ENCODE data around the gene ODR4.
"Not testable (repeated sequence)": the region's sequence is repeated elsewhere in the genome, so short reads cannot be mapped to it uniquely, and the experiment has no call there.

ODR4 gene

DNA sequence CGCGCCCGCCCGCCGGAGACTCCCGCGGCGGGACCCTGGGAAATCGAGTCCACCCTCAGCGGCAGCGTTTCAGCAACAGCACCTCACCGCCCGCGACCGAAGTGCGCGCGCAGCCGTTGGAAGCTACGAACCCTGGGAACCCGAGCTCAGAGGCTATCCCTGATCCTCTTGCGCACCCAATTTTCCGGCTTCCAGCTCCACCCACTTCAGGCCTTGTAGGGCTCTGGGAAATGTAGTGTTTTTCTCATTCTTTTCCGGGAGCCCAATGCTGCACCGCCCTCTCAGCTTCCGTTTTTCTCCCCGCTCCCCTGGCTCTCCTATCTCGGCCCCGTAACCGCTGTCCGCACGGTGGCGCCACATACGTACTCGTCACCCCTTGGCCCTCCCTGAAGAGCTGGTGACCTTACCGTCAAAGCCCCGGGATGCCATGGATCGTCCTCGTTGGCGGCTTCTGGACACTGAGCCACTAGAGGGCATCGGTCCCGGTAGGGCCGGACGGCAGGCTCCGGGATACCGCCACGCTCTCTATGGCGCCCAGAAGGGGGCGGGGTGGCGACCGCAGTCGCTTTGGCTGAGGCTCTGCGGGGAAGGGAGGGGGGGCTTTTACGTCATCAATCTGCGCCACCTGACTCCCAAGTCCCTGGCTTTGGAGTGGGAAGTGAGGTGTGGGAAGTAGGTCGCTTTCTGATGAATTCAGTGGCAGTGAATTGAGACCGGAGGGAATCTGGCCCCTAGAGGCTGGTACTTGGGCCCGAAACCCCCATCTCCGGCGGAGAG lies at the start of gene ODR4, which contains the start of gene TPR:
Gene ODR4 (plus strand): TSS at position 687 of the 777 bp plus-strand sequence. CDS start 3,948 bp downstream, outside the sequence.
Gene TPR (minus strand): TSS at position 102 of the 777 bp plus-strand sequence. CDS start 225 bp downstream, outside the sequence.
- peak; percentile 96 for DNase-seq

DNA sequence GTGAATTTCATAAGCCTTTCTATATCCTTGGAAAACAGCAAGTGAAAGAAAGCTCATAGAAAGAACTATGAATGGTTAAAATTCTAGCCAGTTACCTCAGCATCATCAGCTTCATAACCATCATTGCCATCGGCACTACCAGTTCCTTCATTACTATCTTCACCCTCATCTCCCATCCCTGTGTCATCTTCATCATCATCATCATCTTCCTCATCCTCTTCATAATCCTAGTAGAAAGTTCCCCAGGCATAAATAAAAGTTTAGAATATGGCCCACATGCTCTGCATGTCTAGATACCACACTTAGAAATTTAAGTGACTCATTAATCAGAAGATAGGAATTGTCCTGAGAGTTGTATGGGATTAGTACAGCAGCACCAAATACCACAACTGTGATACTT lies 49.6 kb upstream of the ODR4 start:
- DNase-seq, result no peak

DNA sequence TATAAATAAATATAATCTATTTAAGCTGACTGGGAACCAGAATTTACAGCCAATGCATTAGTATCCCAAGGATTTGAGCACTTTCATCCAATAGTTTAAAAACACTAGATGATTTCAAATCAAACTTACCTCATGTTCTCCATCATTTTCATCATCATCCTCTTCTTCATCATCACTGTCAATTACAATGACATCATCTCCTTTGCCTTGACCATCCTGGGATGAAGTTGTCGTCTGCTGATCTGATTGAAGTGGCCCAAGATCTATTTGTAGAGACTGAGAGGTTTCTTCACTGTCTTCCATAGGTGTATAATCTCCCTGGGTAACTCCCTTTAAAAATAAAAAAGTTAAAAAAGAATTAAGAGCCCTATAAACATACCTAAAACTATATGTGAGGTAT lies 48.3 kb upstream of the ODR4 start:
- no peak for DNase-seq

DNA sequence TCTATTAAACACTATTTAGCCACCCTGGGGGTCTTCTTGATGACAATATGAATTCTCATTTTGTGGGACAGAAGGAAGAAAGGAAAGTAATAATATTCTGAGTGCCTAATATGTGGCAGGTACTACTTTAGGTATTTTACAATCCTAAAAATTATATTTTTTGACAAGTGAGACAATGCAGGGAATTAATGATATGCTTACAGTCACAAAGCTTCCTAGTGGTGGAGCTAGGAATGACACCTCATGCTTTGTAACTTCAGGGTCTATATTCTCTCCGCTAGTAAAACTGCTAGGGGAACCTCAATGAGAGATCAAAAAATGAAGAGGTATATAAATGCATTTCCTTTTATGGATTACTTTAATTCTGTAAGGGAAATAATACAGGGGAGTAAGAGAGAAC lies 44.9 kb upstream of the ODR4 start:
- DNase-seq, result no peak

DNA sequence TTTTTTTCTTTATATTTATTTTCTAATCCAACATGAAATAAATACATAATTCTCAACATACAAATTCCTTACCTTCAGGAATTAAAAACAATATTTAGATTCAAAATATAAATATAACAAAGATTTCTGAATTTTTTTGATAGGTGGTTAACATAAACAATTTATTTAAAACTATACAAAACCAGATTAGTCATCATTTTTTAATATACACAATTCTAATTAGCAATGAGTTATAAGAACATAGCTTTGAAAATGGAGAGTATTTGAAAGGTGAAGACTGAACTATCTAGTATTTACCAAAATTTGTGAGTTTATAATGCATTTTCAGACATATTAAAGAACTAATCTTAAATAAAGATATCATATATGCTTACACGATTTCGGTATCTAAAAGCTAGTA lies 38.1 kb upstream of the ODR4 start:
- DNase-seq, result no peak

DNA sequence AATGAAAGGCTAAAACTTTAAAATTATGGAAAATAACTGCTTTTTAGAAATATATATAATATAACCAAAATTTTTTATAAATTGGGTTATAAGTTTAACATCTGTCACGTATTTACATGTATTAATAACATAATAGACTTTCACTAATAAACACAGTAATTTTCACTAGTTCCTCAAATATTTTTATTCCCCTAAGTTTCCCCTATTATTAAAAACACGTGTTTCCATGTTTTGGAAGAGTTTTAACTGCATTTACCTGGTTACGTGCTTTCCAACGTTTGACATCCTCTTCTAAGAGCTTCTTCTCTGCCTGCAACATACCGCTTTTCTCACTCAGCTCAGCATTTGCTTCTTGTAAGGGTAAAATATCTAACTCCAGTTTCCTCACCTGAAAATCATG lies 34.9 kb upstream of the ODR4 start:
- no peak for DNase-seq

DNA sequence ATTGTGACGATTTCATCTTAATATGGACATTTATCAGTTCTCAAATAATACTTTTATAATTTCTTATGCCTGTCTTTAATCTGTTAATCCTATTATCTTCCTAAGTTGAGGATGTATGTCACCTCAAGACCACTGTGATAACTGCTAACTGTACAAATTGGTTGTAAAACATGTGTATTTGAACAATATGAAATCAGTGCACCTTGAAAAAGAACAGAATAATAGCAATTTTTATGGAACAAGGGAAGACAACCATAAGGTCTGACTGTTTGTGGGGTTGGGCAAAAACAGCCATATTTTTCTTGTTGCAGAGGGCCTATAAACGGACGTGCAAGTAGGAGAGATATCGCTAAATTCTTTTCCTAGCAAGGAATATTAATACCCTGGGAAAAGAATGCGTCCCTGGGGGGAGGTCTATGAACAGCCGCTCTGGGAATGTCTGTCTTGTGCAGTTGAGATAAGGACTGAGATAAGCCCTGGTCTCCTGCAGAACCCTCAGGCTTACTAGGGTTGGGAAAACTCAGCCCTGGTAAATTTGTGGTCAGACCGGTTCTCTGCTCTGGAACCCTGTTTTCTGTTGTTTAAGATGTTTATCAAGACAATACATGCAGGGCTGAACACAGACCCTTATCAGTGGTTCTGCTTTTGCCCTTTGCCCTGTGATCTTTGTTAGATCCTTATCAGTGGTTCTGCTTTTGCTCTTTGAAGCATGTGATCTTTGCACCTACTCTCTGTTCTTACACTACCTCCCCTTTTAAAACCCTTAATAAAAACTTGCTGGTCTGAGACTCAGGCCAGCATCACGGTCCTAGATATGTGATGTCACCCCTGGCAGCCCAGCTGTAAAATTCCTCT lies 27.6 kb upstream of the ODR4 start:
- DNase-seq, result not testable (repeated sequence)

DNA sequence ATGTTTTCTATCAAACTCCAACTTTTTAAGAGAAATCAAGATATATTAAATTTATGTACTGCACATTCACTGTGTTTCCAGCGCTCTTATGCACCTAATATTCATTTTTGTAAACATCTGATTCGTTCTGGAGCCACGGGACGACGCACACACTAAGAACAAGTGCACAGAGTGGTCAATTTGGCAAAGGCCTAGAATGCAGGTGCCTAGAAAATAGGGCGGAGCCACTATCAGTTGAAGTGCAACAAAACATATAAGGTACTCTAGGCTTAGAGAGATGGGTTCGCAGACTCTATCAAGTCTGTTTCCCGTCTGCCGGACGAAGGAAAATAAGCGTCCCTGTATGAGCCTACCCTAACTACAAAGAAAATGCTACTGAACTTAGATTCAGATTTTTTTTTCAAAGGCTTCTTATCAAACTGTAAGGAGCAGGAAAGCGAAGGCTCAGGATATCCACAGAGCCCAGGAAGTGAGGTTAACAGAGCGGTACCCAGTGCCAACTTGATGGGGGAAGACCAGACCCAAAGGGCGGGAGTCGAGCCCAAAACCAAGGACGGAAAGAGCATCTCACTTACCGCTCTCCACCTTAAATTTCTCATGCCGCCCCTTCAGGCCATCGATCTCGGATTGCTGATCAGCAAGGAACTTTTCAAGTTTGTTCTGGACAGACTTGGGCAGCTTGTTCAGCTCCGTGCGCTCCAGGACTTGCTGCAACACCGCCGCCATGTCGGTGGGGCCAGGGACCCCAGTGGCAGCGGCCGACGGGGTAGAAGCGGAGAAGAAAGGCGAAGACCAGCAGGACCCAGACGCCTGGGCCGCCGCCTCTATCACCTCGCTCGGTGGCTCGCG lies 1.1 kb upstream of the ODR4 start:
- no peak for DNase-seq

DNA sequence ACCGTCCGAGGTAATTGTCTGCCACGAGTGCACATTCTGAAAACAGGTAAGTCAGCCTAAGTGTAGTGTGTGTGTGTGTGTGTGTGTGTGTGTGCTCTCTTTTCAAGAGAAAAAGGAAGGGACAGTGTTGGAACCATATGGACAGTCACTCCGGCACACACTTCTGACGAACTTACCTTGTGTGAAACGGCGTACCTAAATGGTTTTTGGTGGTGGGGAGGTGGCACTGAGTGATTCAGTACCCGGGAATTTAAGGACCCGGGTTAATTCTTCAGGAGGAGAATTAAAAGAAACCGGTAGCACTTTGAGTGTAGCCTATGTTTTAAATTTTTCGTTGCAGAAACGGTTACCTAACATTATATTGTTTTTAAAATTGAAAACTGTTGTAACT lies 286 bp downstream of the ODR4 start:
- DNase-seq, result no peak

DNA sequence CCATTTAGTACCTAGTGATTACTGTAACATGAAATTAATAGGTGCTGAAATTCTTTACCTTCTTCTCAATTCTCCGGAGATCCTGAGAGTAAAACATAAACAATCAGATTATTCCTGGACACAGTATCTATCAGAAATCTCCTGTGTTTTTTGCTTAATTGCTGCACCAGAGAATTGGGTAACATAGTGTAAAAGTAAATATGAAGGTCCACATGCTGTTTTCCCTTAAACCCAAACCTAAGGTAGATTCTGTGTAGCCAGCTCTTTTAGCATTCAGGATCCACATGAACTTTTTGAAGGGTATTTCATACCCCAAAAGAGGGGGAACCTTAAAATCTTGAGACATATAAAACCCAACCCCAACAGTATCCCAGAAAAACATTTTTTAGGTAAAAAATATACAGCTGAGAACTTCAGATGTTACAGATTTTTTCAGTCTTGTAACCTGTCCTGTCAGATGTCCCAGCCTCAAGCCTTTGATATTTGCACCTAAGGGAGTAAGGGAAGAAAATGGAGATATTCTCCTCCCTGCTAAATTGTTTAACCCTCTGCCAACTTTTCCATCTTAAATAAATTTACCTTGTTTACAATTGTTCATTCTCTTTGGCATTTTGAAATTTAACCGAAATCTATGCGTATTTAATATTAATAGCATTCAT lies 11.2 kb downstream of the ODR4 start:
- no peak for DNase-seq

DNA sequence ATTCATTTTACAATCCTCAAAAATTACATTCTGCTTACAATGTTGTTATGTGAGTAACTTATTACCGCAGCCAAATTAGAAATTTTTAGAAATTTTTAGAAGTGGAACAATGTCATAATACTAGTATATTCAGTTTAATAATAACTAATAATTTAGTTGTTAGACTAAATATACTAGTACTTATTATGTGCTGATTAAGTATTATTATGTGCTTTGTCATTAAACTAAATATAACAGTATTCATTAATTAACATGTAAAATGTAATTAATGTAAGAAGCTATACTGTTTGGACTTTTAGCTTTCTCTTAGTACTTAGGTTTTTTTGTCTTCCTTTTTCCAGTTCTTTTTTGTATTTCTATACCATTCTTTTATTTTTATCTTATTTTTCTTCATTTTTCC lies 15.3 kb downstream of the ODR4 start:
- DNase-seq, result no peak

DNA sequence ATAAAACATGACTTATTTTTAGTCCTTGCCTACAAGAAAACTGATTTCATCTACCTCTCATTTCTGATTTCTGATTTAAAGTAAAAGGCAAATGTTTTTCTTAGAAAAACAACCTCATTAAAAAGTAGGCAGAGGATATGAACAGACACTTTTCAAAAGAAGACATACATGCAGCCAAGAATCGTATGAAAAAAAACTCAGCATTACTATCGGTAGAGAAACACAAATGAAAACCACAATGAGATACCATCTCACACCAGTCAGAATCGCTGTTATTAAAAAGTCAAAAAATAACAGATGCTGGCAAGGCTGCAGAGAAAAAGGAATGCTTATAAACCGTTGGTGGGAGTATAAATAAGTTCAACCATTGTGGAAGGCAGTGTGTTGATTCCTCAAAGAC lies 16.2 kb downstream of the ODR4 start:
- no peak for DNase-seq

DNA sequence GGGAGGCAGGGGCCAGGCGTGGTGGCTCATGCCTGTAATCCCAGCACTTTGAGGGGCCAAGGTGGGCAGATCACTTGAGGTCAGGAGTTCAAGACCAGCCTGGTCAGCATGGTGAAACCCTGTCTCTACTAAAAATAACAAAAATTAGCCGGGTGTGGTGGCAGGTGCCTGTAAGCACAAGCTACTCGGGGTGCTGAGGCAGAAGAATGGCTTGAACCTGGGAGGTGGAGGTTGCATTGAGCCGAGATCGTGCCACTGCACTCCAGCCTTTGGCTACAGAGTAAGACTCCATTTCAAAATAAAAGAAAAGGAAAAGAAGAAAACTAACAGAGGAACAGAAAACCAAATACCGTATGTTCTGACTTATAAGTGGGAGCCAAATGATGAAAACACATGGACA lies 17.1 kb downstream of the ODR4 start:
- not testable (repeated sequence) for DNase-seq

DNA sequence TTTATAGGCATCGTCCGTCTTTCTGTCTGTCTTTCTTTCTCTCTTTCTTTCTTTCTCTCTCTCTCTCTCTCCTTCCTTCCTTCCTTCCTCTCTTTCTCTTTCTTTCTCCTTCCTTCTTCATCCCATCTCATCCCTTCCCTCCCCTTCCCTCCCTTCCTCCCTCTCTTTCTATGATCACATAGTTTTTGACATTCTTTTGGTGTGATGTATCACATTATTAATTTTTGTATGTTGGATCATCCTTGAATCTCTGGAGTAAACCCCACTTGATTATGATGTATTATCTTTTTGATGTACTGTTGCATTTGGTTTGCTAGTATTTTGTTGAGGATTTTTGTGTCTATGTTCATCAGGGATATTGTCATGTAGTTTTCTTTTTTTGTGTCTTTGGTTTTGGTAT lies 25.8 kb downstream of the ODR4 start:
- not testable (repeated sequence) for DNase-seq

DNA sequence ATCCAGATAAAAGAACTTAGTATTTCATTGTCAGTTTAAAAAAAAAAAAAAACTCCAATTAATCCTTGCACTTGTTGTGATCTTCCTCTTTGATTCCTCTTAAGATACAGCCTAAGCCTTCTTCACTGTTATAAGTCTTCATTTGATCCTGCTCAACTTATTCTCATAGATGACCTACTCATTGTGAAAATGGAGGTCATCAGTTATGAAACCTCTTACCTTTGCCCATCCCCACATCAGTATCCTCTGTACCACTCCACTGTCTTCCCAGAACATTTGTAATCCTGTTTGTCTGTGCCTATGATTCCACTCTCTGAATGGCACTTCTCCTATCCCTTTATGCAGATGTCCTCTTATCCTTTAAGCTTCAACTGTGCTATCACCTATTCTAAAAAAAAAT lies 28.0 kb downstream of the ODR4 start:
- DNase-seq, result no peak

DNA sequence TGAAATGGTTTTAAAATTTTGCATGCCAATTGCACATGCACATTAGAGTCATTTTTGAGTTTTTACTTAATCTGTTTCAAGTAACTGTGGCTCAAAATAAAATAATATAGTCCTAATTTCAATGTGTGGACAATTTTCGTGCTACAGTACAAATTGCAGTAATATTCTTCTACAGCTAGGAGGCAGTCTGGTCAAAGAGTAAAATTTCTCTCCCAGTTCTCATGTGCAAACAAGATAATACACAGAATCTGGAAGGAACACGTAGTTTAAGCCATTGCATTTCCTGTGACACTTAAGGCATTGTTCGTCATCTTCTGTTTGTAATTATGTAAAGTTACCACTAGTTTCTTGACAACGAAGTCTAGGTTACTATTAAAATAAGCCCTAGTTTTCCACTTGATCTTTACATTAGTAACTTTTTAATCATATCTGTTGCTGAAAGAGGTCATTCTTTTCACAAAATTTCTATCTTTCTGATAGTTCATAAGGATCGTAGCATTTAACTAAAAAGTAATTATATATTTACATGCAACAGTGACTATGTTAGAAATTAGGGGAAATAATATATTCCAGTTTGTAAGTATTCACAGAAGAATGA lies 28.9 kb downstream of the ODR4 start:
- no peak for DNase-seq

DNA sequence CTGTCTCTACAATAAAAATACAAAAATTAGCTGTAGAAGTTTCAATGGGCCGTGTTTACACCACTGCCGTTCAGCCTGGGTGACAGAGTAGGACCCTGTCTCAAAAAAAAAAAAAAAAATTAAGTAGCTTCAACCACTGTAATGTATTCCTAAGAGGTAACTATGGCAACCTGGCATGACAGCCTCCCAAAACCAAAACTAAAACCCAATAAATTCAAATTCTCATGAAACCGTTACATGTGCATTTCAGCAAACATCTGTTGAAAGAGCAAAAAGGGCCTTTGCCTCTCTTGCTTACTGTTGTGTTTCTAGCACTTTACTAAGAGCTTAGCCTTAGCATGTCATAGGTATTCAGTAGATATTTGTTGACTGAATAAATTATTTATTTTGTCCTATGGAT lies 33.5 kb downstream of the ODR4 start:
- no peak for DNase-seq

DNA sequence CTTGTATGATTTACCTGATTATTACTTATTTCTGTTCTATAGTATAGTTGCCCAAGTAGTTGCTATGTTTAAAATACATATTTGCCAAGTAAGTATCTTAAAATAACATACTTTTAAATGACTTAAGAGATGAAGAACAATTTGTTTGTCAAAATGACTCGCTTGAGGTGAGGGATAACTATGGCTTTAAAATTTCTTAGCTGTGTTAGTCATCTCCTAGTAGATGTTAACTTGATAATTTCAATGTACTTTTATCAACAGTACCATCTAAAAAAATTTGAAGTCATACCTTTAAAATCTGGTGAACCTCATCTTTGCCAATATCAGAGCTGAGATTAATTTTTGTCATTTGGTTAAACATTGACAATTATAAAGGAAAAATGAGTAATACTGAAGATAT lies 37.7 kb downstream of the ODR4 start:
- no peak for DNase-seq

DNA sequence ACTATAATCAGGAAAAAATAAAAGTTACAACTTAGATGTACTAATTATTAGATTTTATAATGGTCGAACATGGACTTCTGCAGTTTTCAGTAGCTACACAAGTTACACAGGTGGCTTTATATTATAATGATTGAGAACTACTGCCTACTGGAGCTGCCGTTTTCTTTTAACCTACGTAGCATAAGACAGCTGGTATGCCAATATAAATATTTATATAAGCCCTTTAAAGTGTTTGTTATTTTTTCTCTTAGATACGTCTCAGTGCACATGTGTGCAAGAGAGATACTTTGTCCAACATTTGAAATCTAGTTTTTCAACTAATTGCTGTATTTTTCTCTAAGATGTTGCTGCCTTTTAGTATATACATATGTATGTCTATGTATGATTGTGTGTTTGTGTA lies 42.9 kb downstream of the ODR4 start:
- no peak for DNase-seq

DNA sequence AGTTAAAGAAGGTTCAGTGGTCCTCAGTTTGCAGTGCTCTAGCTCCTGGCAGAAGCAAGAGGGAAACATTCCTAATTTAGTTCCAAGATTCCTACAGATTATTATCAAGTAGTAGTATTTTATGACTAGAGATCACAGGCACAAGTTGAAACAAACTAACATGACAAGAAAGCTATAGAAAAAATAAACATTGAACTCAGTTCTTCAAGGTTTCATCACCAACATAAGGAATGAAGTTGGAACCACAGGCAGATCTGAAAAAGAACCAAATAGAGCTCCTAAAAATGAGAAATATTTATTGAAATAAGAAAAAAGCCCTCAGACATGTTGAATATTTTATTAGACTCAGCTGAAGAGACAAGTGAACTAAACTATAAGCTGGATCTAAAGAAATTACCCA lies 44.7 kb downstream of the ODR4 start:
- DNase-seq, result no peak

DNA sequence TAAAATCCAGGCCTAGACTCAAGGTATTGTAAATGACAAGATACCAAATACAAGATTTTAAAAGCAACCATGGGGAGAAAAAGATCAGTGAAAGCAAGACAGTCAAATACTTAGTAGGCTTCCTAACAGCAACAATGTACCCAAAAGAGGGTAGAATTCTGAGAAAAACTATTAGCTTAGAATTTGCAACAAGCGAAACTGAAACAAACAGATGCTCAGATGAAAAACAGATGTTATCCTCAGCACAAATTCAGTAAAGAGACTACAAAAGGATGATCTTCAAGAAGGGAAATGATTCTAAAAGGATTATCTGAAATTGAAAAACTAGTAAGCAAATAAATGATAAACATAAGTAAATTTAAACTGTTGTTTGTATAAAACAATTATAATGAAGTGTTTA lies 45.3 kb downstream of the ODR4 start:
- DNase-seq, result no peak

DNA sequence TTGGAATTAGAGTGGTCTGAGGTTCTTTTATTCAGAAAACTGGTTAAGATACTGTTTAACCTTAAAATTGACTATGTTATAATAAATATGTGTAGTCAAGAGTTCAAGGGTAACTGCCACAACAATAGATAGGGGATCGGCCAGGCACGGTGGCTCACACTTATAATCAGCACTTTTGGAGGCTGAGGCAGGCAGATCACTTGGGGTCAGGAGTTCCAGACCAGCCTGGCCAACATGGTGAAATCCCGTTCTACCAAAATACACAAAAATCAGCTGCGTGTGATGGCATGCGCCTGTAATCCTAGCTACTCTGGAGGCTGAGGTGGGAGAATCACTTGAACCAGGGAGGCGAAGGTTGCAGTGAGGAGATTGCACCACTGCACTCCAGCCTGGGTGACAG lies 45.8 kb downstream of the ODR4 start:
- DNase-seq, result no peak
